Measurements from ENCODE around the gene LEFTY1.
"Not testable (repeated sequence)": the region's sequence is repeated elsewhere in the genome, so short reads cannot be mapped to it uniquely, and the experiment has no call there.

LEFTY1 gene

GRCh38 chr1:225848030-225848955 lies 40.7 kb downstream of the LEFTY1 start:
- DNase-seq (ENCODE audit: low spot score) = no peak

DNA sequence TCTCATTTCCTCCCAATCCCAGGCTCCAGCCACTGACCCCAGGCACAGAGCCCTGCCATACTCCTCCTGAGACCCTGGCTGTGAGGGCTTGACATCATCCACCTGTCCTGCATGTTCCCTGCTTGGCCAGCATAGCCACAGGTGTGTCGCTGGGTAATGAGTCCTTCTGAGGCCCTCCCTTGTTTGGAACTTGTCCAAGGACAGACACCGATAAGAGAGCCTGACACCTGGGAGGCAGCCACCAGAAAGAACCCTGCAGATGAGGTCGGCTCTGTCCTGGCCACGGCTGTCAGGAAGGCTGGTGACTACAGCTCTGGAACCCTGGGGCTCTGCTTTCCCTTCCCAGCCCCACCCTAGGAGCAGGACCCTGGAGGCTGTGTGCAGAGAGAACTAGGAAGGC lies 41.3 kb downstream of the LEFTY1 start:
- no peak for DNase-seq (ENCODE audit: low spot score)

GRCh38 chr1:225846331-225847310 lies 42.3 kb downstream of the LEFTY1 start:
- no peak for DNase-seq (ENCODE audit: low spot score)

- peak; percentile 88 for DNase-seq (ENCODE audit: low spot score)
These were observed 43.2 kb downstream of the LEFTY1 start for GRCh38 chr1:225845571-225846259.

- no peak for DNase-seq (ENCODE audit: low spot score)
These were observed 43.8 kb downstream of the LEFTY1 start for GRCh38 chr1:225845097-225845496.

DNA sequence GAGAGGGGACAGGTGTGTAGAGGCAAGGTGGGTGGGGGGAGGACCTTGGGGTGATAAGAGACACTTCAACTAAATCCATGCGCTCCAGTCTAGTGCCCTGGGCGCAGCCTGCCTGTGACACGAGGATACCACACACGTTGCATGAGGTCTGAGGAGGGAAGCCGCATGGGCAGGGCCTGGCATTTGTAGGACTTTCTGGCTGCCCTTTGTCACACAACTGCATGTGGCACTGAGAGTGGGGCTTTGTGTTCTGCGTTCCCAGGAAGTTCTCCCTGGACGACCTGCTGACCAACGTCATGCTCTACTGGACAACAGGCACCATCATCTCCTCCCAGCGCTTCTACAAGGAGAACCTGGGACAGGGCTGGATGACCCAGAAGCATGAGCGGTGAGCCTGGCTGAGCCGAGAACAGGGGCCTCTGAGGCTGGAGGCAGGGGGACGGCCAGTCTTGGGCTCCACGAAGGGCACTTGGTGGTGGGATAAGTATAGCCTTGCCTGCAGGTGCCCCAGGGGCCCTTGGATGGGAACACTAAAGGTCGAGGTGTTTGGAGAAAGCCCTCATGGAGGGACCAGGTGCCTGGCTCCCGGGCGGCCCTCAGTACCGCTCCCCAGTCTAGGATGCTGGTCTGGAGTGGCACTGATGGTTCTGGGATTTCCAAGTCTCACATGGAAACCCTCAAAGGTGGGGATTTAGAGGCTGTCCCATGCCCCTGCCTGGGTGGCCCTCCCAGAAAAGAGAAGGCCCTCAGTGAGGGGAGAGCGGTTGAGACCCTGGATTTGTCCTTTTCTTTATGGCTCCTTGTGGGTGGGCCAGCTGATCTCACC lies 44.5 kb downstream of the LEFTY1 start:
- DNase-seq (ENCODE audit: low spot score) = no peak

GRCh38 chr1:225843426-225843795 lies 45.5 kb downstream of the LEFTY1 start:
- no peak for DNase-seq (ENCODE audit: low spot score)

GRCh38 chr1:225842788-225843425 lies 46.0 kb downstream of the LEFTY1 start:
- no peak for DNase-seq (ENCODE audit: low spot score)

GRCh38 chr1:225842074-225842473 lies 46.9 kb downstream of the LEFTY1 start:
- no peak for DNase-seq (ENCODE audit: low spot score)

DNA sequence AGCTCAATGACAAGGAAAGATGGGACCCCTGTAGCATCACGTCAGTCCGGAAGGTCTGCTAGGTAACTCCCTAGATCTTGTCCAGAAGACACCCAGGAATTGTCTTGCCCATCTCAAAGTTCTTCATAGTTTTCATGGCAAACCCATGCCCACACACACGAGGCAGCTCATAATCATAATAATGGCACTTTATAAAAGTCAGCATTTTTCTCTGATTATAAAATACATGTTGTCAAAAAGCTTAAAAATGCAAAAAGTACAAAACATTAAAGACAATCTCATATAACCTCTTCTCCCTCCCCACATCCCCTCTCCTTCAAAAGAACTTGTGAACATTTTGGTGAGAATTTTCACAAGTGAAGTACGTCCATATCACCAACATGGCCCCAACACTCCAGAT lies 48.2 kb downstream of the LEFTY1 start:
- DNase-seq (ENCODE audit: low spot score) = no peak

DNA sequence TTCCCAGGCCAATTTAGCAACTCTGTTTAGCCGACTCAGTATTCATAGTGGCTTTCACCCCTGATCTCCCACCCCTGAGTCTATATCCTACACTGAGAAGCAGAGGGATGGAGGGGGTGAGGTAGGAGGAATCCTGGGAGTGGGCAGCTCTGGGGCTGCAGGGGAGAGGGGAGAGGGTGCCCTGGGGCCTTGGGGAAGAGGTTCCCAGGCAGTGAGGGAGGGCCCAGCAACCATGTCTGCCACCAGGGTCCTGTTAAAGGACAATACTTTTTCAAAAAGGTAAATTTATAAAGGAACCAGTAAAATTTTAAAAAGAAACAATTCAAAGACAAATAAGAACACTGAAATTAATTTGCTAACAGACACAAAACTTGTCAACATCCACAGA lies 48.7 kb downstream of the LEFTY1 start:
- no peak for DNase-seq (ENCODE audit: low spot score)

GRCh38 chr1:225838793-225839192 lies 50.2 kb downstream of the LEFTY1 start:
- no peak for DNase-seq (ENCODE audit: low spot score)

DNA sequence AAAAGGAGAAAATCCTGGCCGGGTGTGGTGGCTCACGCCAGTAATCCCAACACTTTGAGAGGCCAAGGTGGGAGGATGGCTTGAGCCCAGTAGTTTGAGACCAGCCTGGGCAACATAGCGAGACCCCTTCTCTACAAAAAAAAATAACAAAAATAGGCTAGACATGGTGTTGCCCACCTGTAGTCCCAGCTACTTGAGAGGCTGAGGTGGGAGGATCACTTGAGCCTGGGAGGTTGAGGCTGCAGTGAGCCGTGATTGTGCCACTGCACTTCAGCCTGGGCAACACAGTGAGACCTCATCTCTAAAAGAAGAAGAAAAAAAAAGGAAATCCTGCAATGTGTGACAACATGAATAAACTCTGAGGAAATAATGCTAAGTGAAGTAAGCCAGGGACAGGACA lies 52.6 kb downstream of the LEFTY1 start:
- DNase-seq (ENCODE audit: low spot score) = not testable (repeated sequence)
